Superior temporal gyrus (tissue), 1 donor: ENCODE data around the gene B3GAT1.
A peak's percentile ranks its signal among the peaks of the same experiment; 100 is the strongest.

Experiments used
- DNase-seq: peaks from one replicate; pipeline ENCODE4 v3.0.0-alpha.2; 2016; ENCODE audit errors: extremely low spot score

The B3GAT1 gene

GRCh38 chr11:134441706-134442105 lies 29.7 kb upstream of the B3GAT1 start:
- DNase-seq: no peak

- DNase-seq: no peak
These were observed 29.2 kb upstream of the B3GAT1 start for GRCh38 chr11:134441281-134441680.

GRCh38 chr11:134440851-134441250 lies 28.8 kb upstream of the B3GAT1 start:
- DNase-seq: no peak

GRCh38 chr11:134438542-134439537 lies 26.8 kb upstream of the B3GAT1 start:
- peak; percentile 41 for DNase-seq

- no peak for DNase-seq
These were observed 25.8 kb upstream of the B3GAT1 start for GRCh38 chr11:134437821-134438220.

GRCh38 chr11:134436781-134437180 lies 24.7 kb upstream of the B3GAT1 start:
- DNase-seq: no peak

- DNase-seq: no peak
These were observed 21.8 kb upstream of the B3GAT1 start for GRCh38 chr11:134433806-134434205.

- DNase-seq: peak; percentile 28
These were observed 21.2 kb upstream of the B3GAT1 start for GRCh38 chr11:134433251-134433650.

GRCh38 chr11:134432776-134433175 lies 20.7 kb upstream of the B3GAT1 start:
- DNase-seq: peak; percentile 44

GRCh38 chr11:134429106-134429505 lies 17.1 kb upstream of the B3GAT1 start:
- no peak for DNase-seq

GRCh38 chr11:134425816-134426536 lies 13.9 kb upstream of the B3GAT1 start:
- peak; percentile 74 for DNase-seq

GRCh38 chr11:134425413-134425812 lies 13.4 kb upstream of the B3GAT1 start:
- DNase-seq: peak; percentile 58

GRCh38 chr11:134423106-134423505 lies 11.1 kb upstream of the B3GAT1 start:
- DNase-seq: no peak

- no peak for DNase-seq
These were observed 6.1 kb upstream of the B3GAT1 start for GRCh38 chr11:134417871-134418840.

GRCh38 chr11:134416726-134417125 lies 4.7 kb upstream of the B3GAT1 start:
- DNase-seq: no peak

- peak; percentile 82 for DNase-seq
These were observed 3.0 kb upstream of the B3GAT1 start for GRCh38 chr11:134414766-134415765.

- peak; percentile 60 for DNase-seq
These were observed 2.0 kb upstream of the B3GAT1 start for GRCh38 chr11:134413826-134414731.

GRCh38 chr11:134413043-134413825 lies 1.2 kb upstream of the B3GAT1 start:
- DNase-seq: peak; percentile 58
